Neural progenitor cell (in vitro differentiated cells): Measurements from ENCODE around the gene CPNE4. TPM values are rescaled to one million over a fixed set of nuclear protein-coding genes. Genes with fewer than 3 reads are reported as not detected.

Experiments used
- DNase-seq: peaks from one replicate; pipeline ENCODE4 v3.0.0-alpha.2; 2016; ENCODE audit warnings: low spot score
- H2AFZ ChIP-seq: fragments of 200-600 bp; sonication (generic); replicated peaks from 2 replicates; pipeline ENCODE4 v1.6.1; 2016; ENCODE audit warnings: antibody characterized with exemption
- H3F3A ChIP-seq: fragments of 200-600 bp; sonication (generic); 2 replicates; pipeline ENCODE4 v1.6.1; 2016; ENCODE audit warnings: antibody characterized with exemption, low read depth
- H3K27ac ChIP-seq: fragments of 200-600 bp; sonication (generic); 2 replicates; pipeline ENCODE4 v1.5.1; 2016; ENCODE audit warnings: mild to moderate bottlenecking
- H3K27me3 ChIP-seq: fragments of 200-600 bp; sonication (generic); 2 replicates; pipeline ENCODE4 v1.6.1; 2016; ENCODE audit warnings: mild to moderate bottlenecking, moderate library complexity
- H3K36me3 ChIP-seq: fragments of 200-600 bp; sonication (generic); 2 replicates; pipeline ENCODE4 v1.5.1; 2016
- H3K4me1 ChIP-seq: fragments of 200-600 bp; sonication (generic); 2 replicates; pipeline ENCODE4 v1.6.1; 2016; ENCODE audit warnings: mixed run types
- H3K4me2 ChIP-seq: fragments of 200-600 bp; sonication (generic); 2 replicates; pipeline ENCODE4 v1.6.1; 2016
- H3K4me3 ChIP-seq: fragments of 200-600 bp; sonication (generic); 2 replicates; pipeline ENCODE4 v1.5.1; 2016
- H3K79me2 ChIP-seq: fragments of 200-600 bp; sonication (generic); 2 replicates; pipeline ENCODE4 v1.6.1; 2016; ENCODE audit warnings: low read depth
- H3K9ac ChIP-seq: fragments of 200-600 bp; sonication (generic); 2 replicates; pipeline ENCODE4 v1.6.1; 2016
- H3K9me3 ChIP-seq: fragments of 200-600 bp; sonication (generic); 2 replicates; pipeline ENCODE4 v1.5.1; 2016; ENCODE audit warnings: low read depth
- H4K20me1 ChIP-seq: fragments of 200-600 bp; sonication (generic); 2 replicates; pipeline ENCODE4 v1.6.1; 2016; ENCODE audit warnings: low read depth
- H3K27ac Mint-ChIP-seq: 3 replicates; pipeline ENCODE4 v1.8.0; 2021; ENCODE audit warnings: mixed read lengths
- H3K27me3 Mint-ChIP-seq: 2 replicates; pipeline ENCODE4 v1.8.0; 2022; ENCODE audit warnings: low read depth, mild to moderate bottlenecking, inconsistent platforms, moderate library complexity, mixed read lengths; ENCODE audit not compliant: insufficient read depth
- H3K36me3 Mint-ChIP-seq: 3 replicates; pipeline ENCODE4 v1.8.0; 2021; ENCODE audit warnings: mixed read lengths
- H3K4me1 Mint-ChIP-seq: 3 replicates; pipeline ENCODE4 v1.8.0; 2021; ENCODE audit warnings: mixed read lengths
- H3K4me3 Mint-ChIP-seq: 3 replicates; pipeline ENCODE4 v1.8.0; 2021; ENCODE audit warnings: mild to moderate bottlenecking, moderate library complexity, mixed read lengths
- H3K9me3 Mint-ChIP-seq: 3 replicates; pipeline ENCODE4 v1.8.0; 2020; ENCODE audit warnings: mixed read lengths
- CTCF ChIP-seq: fragments of 200-600 bp; sonication (generic); IDR thresholded peaks from 2 replicates; pipeline ENCODE4 v1.5.1; 2017; ENCODE audit warnings: antibody characterized with exemption, mild to moderate bottlenecking
- EZH2 ChIP-seq: fragments of 200-600 bp; sonication (generic); IDR thresholded peaks from 2 replicates; pipeline ENCODE4 v1.6.1; 2017; ENCODE audit warnings: antibody characterized with exemption, mild to moderate bottlenecking, moderate library complexity
- EZH2phosphoT487 ChIP-seq: fragments of 200-600 bp; sonication (generic); IDR thresholded peaks from 2 replicates; pipeline ENCODE4 v1.6.1; 2017; ENCODE audit warnings: antibody characterized with exemption
- total RNA-seq: library from RNA; depleted of rRNA; stranded (reverse); fragments of >200 nt; gene quantifications from 2 replicates; pipeline ENCODE4 v1.2.3, GENCODE V29; 2015; ENCODE audit warnings: low replicate concordance

The CPNE4 gene
- total RNA-seq, 1 donor from 2014 or later: not detected

GRCh38 chr3:131796111-131796510 is 238.7 kb downstream of the CPNE4 start:
- DNase-seq: no peak
- no peak overlapping the region for H3K4me3 Mint-ChIP-seq
- no peaks in the 10 kb centered on the region for H3K79me2 ChIP-seq

GRCh38 chr3:131795390-131796090 is 239.3 kb downstream of the CPNE4 start:
- DNase-seq: no peak
- Mint-ChIP-seq H3K27me3 (peaks cover 2% of the 10 kb centered on the region), H3K36me3 (no peaks in the 10 kb centered on the region), H3K9me3 (no peaks in the 10 kb centered on the region), H3K4me1 (peaks cover 38% of the 10 kb centered on the region), H3K4me3 (no peak overlapping the region), H3K27ac (no peak overlapping the region)
- H3K27me3 ChIP-seq: peaks cover 62% of the 10 kb centered on the region
- peaks cover 6% of the 10 kb centered on the region for H3F3A ChIP-seq
- H3K36me3 ChIP-seq: no peaks in the 10 kb centered on the region
- no peaks in the 10 kb centered on the region for H3K9me3 ChIP-seq
- no peak for TF ChIP-seq EZH2
- TF ChIP-seq CTCF: no peak
- TF ChIP-seq EZH2phosphoT487: no peak
- H2AFZ ChIP-seq: no peak overlapping the region
- H3K79me2 ChIP-seq: no peaks in the 10 kb centered on the region
- H3K4me3 ChIP-seq: no peak overlapping the region
- peaks cover 13% of the 10 kb centered on the region for H3K4me1 ChIP-seq
- H3K27ac ChIP-seq: no peak overlapping the region
- no peak overlapping the region for H3K9ac ChIP-seq
- H3K4me2 ChIP-seq: no peak overlapping the region
- H4K20me1 ChIP-seq: no peaks in the 10 kb centered on the region

More at GRCh38 chr3:131796111-131796510, 238.7 kb downstream of the CPNE4 start:
- Histone ChIP-seq H3K9ac (no peak overlapping the region), H3K27me3 (peaks cover 57% of the 10 kb centered on the region), H3K27ac (no peak overlapping the region), H3K4me3 (no peak overlapping the region), H3K9me3 (no peaks in the 10 kb centered on the region), H3K4me1 (peaks cover 11% of the 10 kb centered on the region), H3F3A (peaks cover 6% of the 10 kb centered on the region), H4K20me1 (no peaks in the 10 kb centered on the region), H2AFZ (no peak overlapping the region), H3K36me3 (no peaks in the 10 kb centered on the region), H3K4me2 (peak overlapping the region; percentile 28)
- Mint-ChIP-seq H3K27ac (no peak overlapping the region), H3K36me3 (no peaks in the 10 kb centered on the region), H3K27me3 (peaks cover 2% of the 10 kb centered on the region), H3K9me3 (no peaks in the 10 kb centered on the region), H3K4me1 (peaks cover 36% of the 10 kb centered on the region)
- TF ChIP-seq EZH2phosphoT487: no peak
- TF ChIP-seq EZH2: no peak
- no peak for TF ChIP-seq CTCF

GRCh38 chr3:131794766-131795388 is 239.9 kb downstream of the CPNE4 start:
- Histone ChIP-seq H2AFZ (no peak overlapping the region), H3K27me3 (peaks cover 62% of the 10 kb centered on the region), H3K36me3 (no peaks in the 10 kb centered on the region), H3K4me3 (no peak overlapping the region), H3K9ac (no peak overlapping the region), H3K27ac (no peak overlapping the region), H3K79me2 (no peaks in the 10 kb centered on the region), H4K20me1 (no peaks in the 10 kb centered on the region), H3K9me3 (no peaks in the 10 kb centered on the region), H3F3A (peaks cover 6% of the 10 kb centered on the region), H3K4me1 (peaks cover 20% of the 10 kb centered on the region), H3K4me2 (no peak overlapping the region)
- H3K36me3 Mint-ChIP-seq: no peaks in the 10 kb centered on the region
- no peak overlapping the region for H3K4me3 Mint-ChIP-seq
- peaks cover 2% of the 10 kb centered on the region for H3K27me3 Mint-ChIP-seq
- DNase-seq: peak; percentile 66
- no peaks in the 10 kb centered on the region for H3K9me3 Mint-ChIP-seq
- TF ChIP-seq EZH2: no peak
- no peak for TF ChIP-seq EZH2phosphoT487
- peak; percentile 87 for TF ChIP-seq CTCF
- H3K27ac Mint-ChIP-seq: no peak overlapping the region
- peaks cover 45% of the 10 kb centered on the region for H3K4me1 Mint-ChIP-seq
